K562 (cell line): Measurements from ENCODE around the gene RASD2. TPM values are rescaled to one million over a fixed set of nuclear protein-coding genes. Genes with fewer than 3 reads are reported as not detected.
A peak's percentile ranks its signal among the peaks of the same experiment; 100 is the strongest.

Experiments used
- ATAC-seq: fragments of 200-7000 bp; cut with Tn5 transposase; 3 replicates; pipeline ENCODE4 v1.9.1; 2020; ENCODE audit warnings: moderate library complexity
- BruUV-seq: library from RNA; stranded (reverse); fragments of 400-500 nt; replicated peaks from 2 replicates; lab custom pipeline; 2021; lab: Mats Ljungman, UMichigan
- CTCF ChIA-PET: fragments of 300-600 bp; formaldehyde crosslinking; extraction: SDS; loops from one replicate; lab custom pipeline; 2021; ENCODE audit warnings: low intra/inter-chr PET ratio; lab: Yijun Ruan, JAX
- POLR2A ChIA-PET: fragments of 300-600, 350-650 bp; sonication (Branson Sonifier 250); formaldehyde crosslinking; extraction: SDS; loops from one replicate; lab custom pipeline; 2021; ENCODE audit warnings: antibody characterized with exemption, inconsistent platforms; lab: Yijun Ruan, JAX
- DNase-seq, 4 experiments: peaks; one replicate each; pipeline versions ENCODE4 v3.0.0 to v3.0.0-alpha.2; 2011 to 2018; ENCODE audit warnings: low spot score in 3 of 4, mixed read lengths in 3 of 4; ENCODE audit errors: extremely low read depth in 1 of 4
- FAIRE-seq: peaks from 2 replicates; lab custom pipeline; 2011; peaks lifted over from hg19 to GRCh38; lab: Jason Lieb, UNC
- H2AFZ ChIP-seq: 2 replicates; pipeline ENCODE4 v1.6.0; 2011; ENCODE audit warnings: low read depth, low read length, control low read depth, inconsistent platforms
- H3K27ac ChIP-seq: fragments of 200-600 bp; 3 replicates; pipeline ENCODE4 v1.8.0; 2011; ENCODE audit warnings: low read depth, mild to moderate bottlenecking, control low read depth, inconsistent platforms, low read length, moderate library complexity, mixed read lengths; ENCODE audit errors: extremely low read depth
- H3K27me3 ChIP-seq, 2 experiments: fragments of 300-600 bp in 1 of 2; 2 replicates in 1 of 2; 3 replicates in 1 of 2; pipeline versions ENCODE4 v1.6.0 to v1.8.0; 2011; ENCODE audit warnings: inconsistent platforms in 2 of 2, low read length in 2 of 2, mild to moderate bottlenecking in 1 of 2, mixed read lengths in 1 of 2, moderate library complexity in 1 of 2; ENCODE audit not compliant: control insufficient read depth in 2 of 2, insufficient read depth in 2 of 2
- H3K36me3 ChIP-seq: fragments of 300-600 bp; 3 replicates; pipeline ENCODE4 v1.8.0; 2011; ENCODE audit warnings: mild to moderate bottlenecking, low read length, inconsistent platforms; ENCODE audit not compliant: control insufficient read depth, insufficient read depth
- H3K4me1 ChIP-seq, 2 experiments: fragments of 200-600 bp in 1 of 2; replicated peaks in 1 of 2; 2 replicates in 1 of 2; 3 replicates in 1 of 2; pipeline versions ENCODE4 v1.5.1 to v1.8.0; 2011; ENCODE audit warnings: inconsistent platforms in 2 of 2, low read length in 2 of 2, mild to moderate bottlenecking in 1 of 2, mixed read lengths in 1 of 2, moderate library complexity in 1 of 2; ENCODE audit not compliant: control insufficient read depth in 2 of 2, insufficient read depth in 2 of 2
- H3K4me2 ChIP-seq: 2 replicates; pipeline ENCODE4 v1.6.1; 2011; ENCODE audit warnings: low read length, control low read depth, inconsistent platforms, mixed read lengths; ENCODE audit not compliant: insufficient read depth
- H3K4me3 ChIP-seq: fragments of 200-600 bp; sonication (generic), shearing (Covaris generic); 2 replicates; pipeline ENCODE4 v1.5.1; 2016; ENCODE audit warnings: control low read depth, inconsistent platforms
- H3K79me2 ChIP-seq: fragments of 200-600 bp; 3 replicates; pipeline ENCODE4 v1.8.0; 2011; ENCODE audit warnings: low read length, inconsistent platforms; ENCODE audit not compliant: control insufficient read depth, insufficient read depth
- H3K9ac ChIP-seq, 2 experiments: 2 replicates each; pipeline versions ENCODE4 v1.6.0 to v1.6.1; 2011; ENCODE audit warnings: low read depth in 2 of 2, low read length in 2 of 2, control low read depth in 1 of 2, inconsistent platforms in 1 of 2, mild to moderate bottlenecking in 1 of 2, mixed read lengths in 1 of 2; ENCODE audit not compliant: insufficient read depth in 1 of 2
- H3K9me1 ChIP-seq: one replicate; pipeline ENCODE4 v1.6.0; 2011; ENCODE audit warnings: inconsistent platforms, mild to moderate bottlenecking, low read length, moderate library complexity; ENCODE audit not compliant: control insufficient read depth, insufficient read depth
- H3K9me3 ChIP-seq: replicated peaks from 2 replicates; pipeline ENCODE4 v1.5.1; 2011; ENCODE audit warnings: low read depth, low read length, inconsistent platforms; ENCODE audit not compliant: control insufficient read depth, insufficient read depth
- H4K20me1 ChIP-seq: replicated peaks from 2 replicates; pipeline ENCODE4 v1.6.1; 2011; ENCODE audit warnings: low read length, inconsistent platforms, mixed read lengths; ENCODE audit not compliant: control insufficient read depth, insufficient read depth
- KDM1A ChIP-seq, 2 experiments: fragments of 450-650 bp; IDR thresholded peaks; 2 replicates each; pipeline ENCODE4 v1.6.1; 2016; ENCODE audit warnings: mild to moderate bottlenecking in 2 of 2
- ZBTB34 ChIP-seq: fragments of 250-450 bp; sonication (Bioruptor Pico); IDR thresholded peaks from 2 replicates; pipeline ENCODE4 v1.8.0; 2021; ENCODE audit warnings: mild to moderate bottlenecking, moderate library complexity
- WGBS: fragments of 100-300 bp; shearing (Covaris generic); methylation state at CpG from one replicate; pipeline ENCODE4 v1.1.6; 2016; ENCODE audit warnings: low coverage, mixed read lengths; ENCODE audit not compliant: insufficient coverage; ENCODE audit errors: missing lambda C conversion rate; 5-methylcytosine and 5-hydroxymethylcytosine counted together
- in situ Hi-C: fragments of 300-500 bp; cut with MboI; formaldehyde crosslinking; loops from 4 replicates; pipeline ENCODE4 v1.15.0; 2018; ENCODE audit warnings: inconsistent platforms, mixed read lengths
- intact Hi-C: fragments of 100-400 bp; cut with micrococcal nuclease; formaldehyde crosslinking; loops from 2 replicates; pipeline ENCODE4 v1.14.2; 2022
- polyA plus RNA-seq, 8 experiments: library from polyadenylated mRNA; depleted of rRNA in 4 of 8; stranded (reverse) in 5 of 8; unstranded in 3 of 8; fragments of >200 nt; fragmentation: Nextera tagmentation in 2 of 8; fragmentation: Illumina TruSeq in 1 of 8; extraction: Ambion mirVana in 2 of 8; extraction: Trizol in 1 of 8; gene quantifications; 2 replicates each; pipeline versions ENCODE4 v1.2.1 to v1.2.3, GENCODE V29; 2011 to 2014; ENCODE audit warnings: inconsistent platforms in 1 of 8, missing spikeins in 1 of 8
- total RNA-seq, 7 experiments: library from RNA; depleted of rRNA in 6 of 7; stranded (reverse); fragments of >200 nt in 6 of 7; fragmentation: Illumina TruSeq in 2 of 7; extraction: Trizol in 2 of 7; gene quantifications; 2 replicates each; pipeline versions ENCODE4 v1.2.1 to v1.2.3, GENCODE V29; 2011 to 2021; ENCODE audit warnings: low replicate concordance in 1 of 7

The RASD2 gene
- total and polyA plus RNA-seq, 9 of the 15 experiments (the other 6 are each of a cell fraction or from before 2014, with no cell fraction given), result 0.05 TPM; not detected in 8

GRCh38 chr22:35581023-35581413 lies 40.4 kb downstream of the RASD2 start:
- Histone ChIP-seq H3K79me2 (no peaks in the 10 kb centered on the region), H3K36me3 (no peaks in the 10 kb centered on the region), H3K4me3 (no peak overlapping the region), H3K4me1 (no peaks in the 10 kb centered on the region), H3K4me2 (no peak overlapping the region), H3K27me3 (0 out of 5 replicates have a peak, but pooled peaks cover 0 to 1% of the 10 kb centered on the region in 2 experiments), H4K20me1 (no peaks in the 10 kb centered on the region), H3K9me1 (no peaks in the 10 kb centered on the region), H3K9ac (no peak overlapping the region), H3K9me3 (no peaks in the 10 kb centered on the region), H3K27ac (no peak overlapping the region)
- DNase-seq (no peak), FAIRE-seq (no peak), ATAC-seq (no peak)
- POLR2A ChIA-PET, result interaction anchor here (0.6 kb wide), 1 partner anchor 543 kb away, joined by 4 read pairs; no protein-coding TSS in a partner anchor
- intact Hi-C loops (loop anchor here (5.0 to 10.0 kb wide), 2 partner anchors 86 to 154 kb away; no protein-coding TSS in a partner anchor), in situ Hi-C loops (loop anchor here (5.0 kb wide), 2 partner anchors 149 to 229 kb away; no protein-coding TSS in a partner anchor)
- WGBS, result 0% methylated on average over 2 of the region's 5 CpGs
- CTCF ChIA-PET, result interaction anchor here (0.7 kb wide), 1 partner anchor 147 kb away, joined by 4 read pairs; no protein-coding TSS in a partner anchor
- no TSS peak for BruUV-seq
- no peak for TF ChIP-seq ZBTB34
- 0 out of 4 replicates have a peak, but pooled peaks of 1 of the 2 experiments have one; percentile 5 for TF ChIP-seq KDM1A (IDR thresholded peaks at IDR 0.05)
- TF ChIP-seq, all 486 proteins: peak for 1
- no peak overlapping the region for H2AFZ ChIP-seq
